ENCODE measurements around the gene TOR4A. TPM values are rescaled to one million over a fixed set of nuclear protein-coding genes. Genes with fewer than 3 reads are reported as not detected.

The TOR4A gene
- 38.3 TPM for total RNA-seq

GRCh38 chr9:137277329-137278041 is at the start of gene TOR4A:
Gene TOR4A (plus strand): TSS chr9:137277726. CDS start chr9:137278690, 964 bp downstream.
- H3K4me3 ChIP-seq: peak within 1 kb of the TSS; percentile 55 to 63
- peaks cover 4 to 12% of the 10 kb centered on the region in 2 donors for H3K4me1 ChIP-seq
- H3K9me3 ChIP-seq: no peaks in the 10 kb centered on the region
- peak; percentile 63 to 91 for DNase-seq (ENCODE audit: low spot score in 2 of 2)
- H3K36me3 ChIP-seq: peaks cover 22 to 38% of the 10 kb centered on the region in 2 donors
- peak within 1 kb of the TSS; percentile 79 to 81 for H3K27ac ChIP-seq
- intact Hi-C loops (cut with DNase I): loop anchor here (2.0 kb wide), 1 partner anchor 23 kb away; the partner anchor contains the start of gene NELFB
- no peaks in the 10 kb centered on the region for H3K27me3 ChIP-seq
- peak in 1 of 3 experiments; percentile 17 for TF ChIP-seq CTCF (IDR thresholded peaks at IDR 0.05)

- no peak for TF ChIP-seq CTCF (IDR thresholded peaks at IDR 0.05)
- no peaks in the 10 kb centered on the region for H3K9me3 ChIP-seq
- no peak overlapping the region for H3K4me3 ChIP-seq
- no peak for DNase-seq (ENCODE audit: low spot score in 2 of 2)
- no peaks in the 10 kb centered on the region for H3K36me3 ChIP-seq
- intact Hi-C loops (cut with DNase I): loop anchor here (2.0 to 10.0 kb wide), 2 partner anchors 109 to 433 kb away; partner anchors contain the start of genes CCDC183 and TMEM141
- peaks cover 0 to 5% of the 10 kb centered on the region in 2 donors for H3K4me1 ChIP-seq
- H3K27me3 ChIP-seq: no peaks in the 10 kb centered on the region
- H3K27ac ChIP-seq: no peak overlapping the region
Observed at GRCh38 chr9:137227853-137228505, 49.5 kb upstream of the TOR4A start.

GRCh38 chr9:137228506-137228967 is 49.0 kb upstream of the TOR4A start:
- H3K27me3 ChIP-seq: no peaks in the 10 kb centered on the region
- H3K4me1 ChIP-seq: peaks cover 0 to 5% of the 10 kb centered on the region in 2 donors
- no peak for TF ChIP-seq CTCF (IDR thresholded peaks at IDR 0.05)
- no peaks in the 10 kb centered on the region for H3K36me3 ChIP-seq
- no peak for DNase-seq (ENCODE audit: low spot score in 2 of 2)
- H3K27ac ChIP-seq: no peak overlapping the region
- no peak overlapping the region for H3K4me3 ChIP-seq
- no peaks in the 10 kb centered on the region for H3K9me3 ChIP-seq
- intact Hi-C loops (cut with DNase I): loop anchor here (10.0 kb wide), 1 partner anchor 434 kb away; the partner anchor contains the start of genes CCDC183 and TMEM141

- DNase-seq (ENCODE audit: low spot score in 2 of 2): no peak
- intact Hi-C loops (cut with DNase I): loop anchor here (10.0 kb wide), 1 partner anchor 434 kb away; the partner anchor contains the start of genes CCDC183 and TMEM141
- Histone ChIP-seq H3K27me3 (no peaks in the 10 kb centered on the region), H3K36me3 (no peaks in the 10 kb centered on the region), H3K4me3 (no peak overlapping the region), H3K9me3 (no peaks in the 10 kb centered on the region), H3K4me1 (peaks cover 0 to under 1% of the 10 kb centered on the region in 2 donors), H3K27ac (no peak overlapping the region)
- TF ChIP-seq CTCF (IDR thresholded peaks at IDR 0.05): no peak
Observed at GRCh38 chr9:137228968-137229896, 48.3 kb upstream of the TOR4A start.

Data from ascending aorta (tissue), 2 donors.